Karpas-422 (cell line): ENCODE data around the gene VAMP1. TPM values are rescaled to one million over a fixed set of nuclear protein-coding genes. Genes with fewer than 3 reads are reported as not detected.

Experiments
- DNase-seq: peaks from one replicate; pipeline ENCODE4 v3.0.0-alpha.2; 2015
- H2AFZ ChIP-seq: fragments of 200-600 bp; sonication (generic); 2 replicates; pipeline ENCODE4 v1.6.1; 2014; ENCODE audit warnings: antibody characterized with exemption, low read length, mixed read lengths
- H3K27ac ChIP-seq: fragments of 200-600 bp; sonication (generic); 2 replicates; pipeline ENCODE4 v1.5.1; 2014; ENCODE audit warnings: mild to moderate bottlenecking, low read length, moderate library complexity
- H3K27me3 ChIP-seq: fragments of 200-600 bp; sonication (generic); 2 replicates; pipeline ENCODE4 v1.6.1; 2014; ENCODE audit warnings: low read length, mixed read lengths
- H3K36me3 ChIP-seq: fragments of 200-600 bp; sonication (generic); 2 replicates; pipeline ENCODE4 v1.6.1; 2014; ENCODE audit warnings: low read length, mixed read lengths; ENCODE audit not compliant: insufficient read depth
- H3K4me1 ChIP-seq: fragments of 200-600 bp; sonication (generic); 2 replicates; pipeline ENCODE4 v1.6.1; 2014; ENCODE audit warnings: mild to moderate bottlenecking, low read length, mixed read lengths
- H3K4me2 ChIP-seq: fragments of 200-600 bp; sonication (generic); 2 replicates; pipeline ENCODE4 v1.6.1; 2014; ENCODE audit warnings: low read length, low read depth, mild to moderate bottlenecking; ENCODE audit not compliant: poor library complexity, severe bottlenecking
- H3K4me3 ChIP-seq: fragments of 200-600 bp; sonication (generic); 2 replicates; pipeline ENCODE4 v1.5.1; 2014; ENCODE audit warnings: mild to moderate bottlenecking, antibody characterized with exemption, low read length, mixed read lengths
- H3K79me2 ChIP-seq: fragments of 200-600 bp; sonication (generic); 2 replicates; pipeline ENCODE4 v1.6.1; 2014; ENCODE audit warnings: mild to moderate bottlenecking, low read length, mixed read lengths
- H3K9ac ChIP-seq: fragments of 200-600 bp; sonication (generic); 2 replicates; pipeline ENCODE4 v1.6.0; 2014; ENCODE audit warnings: low read length
- H3K9me2 ChIP-seq: fragments of 200-600 bp; sonication (generic), shearing (Covaris generic); replicated peaks from 2 replicates; pipeline ENCODE4 v1.6.0; 2014; ENCODE audit warnings: mild to moderate bottlenecking, low read length, moderate library complexity; ENCODE audit not compliant: insufficient read depth
- H3K9me3 ChIP-seq: fragments of 300-700, 200-600 bp; sonication (generic); 2 replicates; pipeline ENCODE4 v1.6.1; 2014; ENCODE audit warnings: low read length, mixed read lengths
- H4K20me1 ChIP-seq: fragments of 200-600 bp; sonication (generic); 2 replicates; pipeline ENCODE4 v1.6.1; 2014; ENCODE audit warnings: mild to moderate bottlenecking, antibody characterized with exemption, low read length, low read depth; ENCODE audit not compliant: insufficient read depth
- total RNA-seq: library from RNA; depleted of rRNA; stranded (reverse); fragments of >200 nt; shearing (Covaris generic); gene quantifications from 2 replicates; pipeline ENCODE4 v1.2.3, GENCODE V29; 2014; ENCODE audit warnings: low replicate concordance; rRNA removed

Gene VAMP1
- total RNA-seq, 1 experiment from 2014 or later = 555 TPM

GRCh38 chr12:6418796-6419195 is 51.7 kb downstream of the VAMP1 start:
- Histone ChIP-seq H3K9ac (no peak overlapping the region), H3K4me1 (peaks cover 9% of the 10 kb centered on the region), H3K27me3 (no peaks in the 10 kb centered on the region), H3K9me2 (no peaks in the 10 kb centered on the region), H2AFZ (no peak overlapping the region), H3K9me3 (no peaks in the 10 kb centered on the region), H4K20me1 (no peaks in the 10 kb centered on the region), H3K36me3 (no peaks in the 10 kb centered on the region), H3K27ac (no peak overlapping the region), H3K4me2 (no peak overlapping the region), H3K4me3 (no peak overlapping the region), H3K79me2 (no peaks in the 10 kb centered on the region)
- no peak for DNase-seq

GRCh38 chr12:6416596-6416995 is 53.9 kb downstream of the VAMP1 start:
- no peaks in the 10 kb centered on the region for H3K79me2 ChIP-seq
- H4K20me1 ChIP-seq = no peaks in the 10 kb centered on the region
- DNase-seq = no peak
- H3K36me3 ChIP-seq = no peaks in the 10 kb centered on the region
- no peak overlapping the region for H3K4me2 ChIP-seq
- no peak overlapping the region for H3K9ac ChIP-seq
- no peaks in the 10 kb centered on the region for H3K27me3 ChIP-seq
- no peak overlapping the region for H2AFZ ChIP-seq
- peaks cover 3% of the 10 kb centered on the region; the same call in 1 of the 2 replicates for H3K4me1 ChIP-seq
- no peak overlapping the region for H3K4me3 ChIP-seq
- no peaks in the 10 kb centered on the region for H3K9me3 ChIP-seq
- no peaks in the 10 kb centered on the region for H3K9me2 ChIP-seq
- H3K27ac ChIP-seq = no peak overlapping the region

Other genes starting within 250 kb of the VAMP1 start
- not detected in 2 replicates for gene PLEKHG6, start 160.0 kb downstream of the VAMP1 start, total RNA-seq
- 0.72 TPM in 1 of 2 replicates, not detected in the other for gene TNFRSF1A, start 128.6 kb downstream of the VAMP1 start, total RNA-seq
- not detected in 2 replicates for gene SCNN1A, start 95.1 kb downstream of the VAMP1 start, total RNA-seq
- gene LTBR, start 86.5 kb downstream of the VAMP1 start, total RNA-seq = not detected in 2 replicates
- 155 and 203 TPM in 2 replicates for gene CD27, start 25.7 kb downstream of the VAMP1 start, total RNA-seq
- 6.1 and 11.2 TPM in 2 replicates for gene TAPBPL, start 18.6 kb downstream of the VAMP1 start, total RNA-seq
- gene MRPL51, start 22.6 kb upstream of the VAMP1 start, total RNA-seq = 171 and 201 TPM in 2 replicates
- 103 and 124 TPM in 2 replicates for gene NCAPD2, start 23.4 kb upstream of the VAMP1 start, total RNA-seq
- gene GAPDH, start 63.8 kb upstream of the VAMP1 start, total RNA-seq = 13,828 and 17,952 TPM in 2 replicates
- gene IFFO1, start 85.4 kb upstream of the VAMP1 start, total RNA-seq = 8.2 and 14.5 TPM in 2 replicates
- 66.2 and 85.7 TPM in 2 replicates for gene NOP2, start 97.6 kb upstream of the VAMP1 start, total RNA-seq
- gene CHD4, start 136.7 kb upstream of the VAMP1 start, total RNA-seq = 216 and 315 TPM in 2 replicates
- gene LPAR5, start 165.3 kb upstream of the VAMP1 start, total RNA-seq = 10.3 and 14.6 TPM in 2 replicates
- 2.2 and 4.2 TPM in 2 replicates for gene ACRBP, start 176.8 kb upstream of the VAMP1 start, total RNA-seq
- 40.1 and 52.9 TPM in 2 replicates for gene ING4, start 192.4 kb upstream of the VAMP1 start, total RNA-seq
- 35.5 and 39.2 TPM in 2 replicates for gene ZNF384, start 218.7 kb upstream of the VAMP1 start, total RNA-seq
- gene PIANP, start 230.1 kb upstream of the VAMP1 start, total RNA-seq = not detected in 2 replicates